ENCODE measurements around the gene SNRK.
"Not testable (repeated sequence)": the region's sequence is repeated elsewhere in the genome, so short reads cannot be mapped to it uniquely, and the experiment has no call there.

Gene SNRK

DNA sequence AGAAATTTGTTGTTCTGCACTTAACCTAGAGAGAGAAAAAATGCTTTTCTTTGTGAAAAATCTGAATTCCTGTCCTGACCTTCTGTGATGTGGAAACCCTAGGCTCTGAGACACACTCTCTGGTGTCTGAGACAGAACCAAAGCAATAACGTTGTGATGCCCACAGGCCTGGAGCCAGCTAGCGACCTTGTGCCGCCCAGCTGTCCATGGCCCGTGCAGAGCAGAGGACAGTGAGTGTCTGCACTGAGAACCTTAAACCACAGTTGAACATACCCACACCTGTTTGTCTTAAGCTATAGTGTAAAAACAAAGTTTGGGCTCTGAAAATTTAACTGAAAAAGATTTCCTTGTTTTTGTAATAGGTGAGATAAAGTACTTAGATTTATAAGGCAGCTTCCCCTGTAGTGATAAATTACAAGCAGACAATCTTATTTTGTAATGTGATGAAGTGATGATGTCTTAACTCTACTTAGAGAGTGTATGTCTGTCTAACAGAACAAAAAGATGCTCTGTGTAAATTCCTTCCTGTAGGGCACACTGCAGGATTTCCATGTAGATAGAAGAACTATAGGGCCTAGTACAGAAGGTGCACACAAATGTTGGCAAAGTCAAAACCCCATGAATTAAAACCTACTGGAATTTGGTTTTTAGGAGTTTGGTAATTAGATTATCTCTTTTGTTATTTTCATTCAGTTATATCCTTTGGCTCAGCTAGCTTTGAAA is 62.7 kb downstream of the SNRK start:
- no peak for DNase-seq

DNA sequence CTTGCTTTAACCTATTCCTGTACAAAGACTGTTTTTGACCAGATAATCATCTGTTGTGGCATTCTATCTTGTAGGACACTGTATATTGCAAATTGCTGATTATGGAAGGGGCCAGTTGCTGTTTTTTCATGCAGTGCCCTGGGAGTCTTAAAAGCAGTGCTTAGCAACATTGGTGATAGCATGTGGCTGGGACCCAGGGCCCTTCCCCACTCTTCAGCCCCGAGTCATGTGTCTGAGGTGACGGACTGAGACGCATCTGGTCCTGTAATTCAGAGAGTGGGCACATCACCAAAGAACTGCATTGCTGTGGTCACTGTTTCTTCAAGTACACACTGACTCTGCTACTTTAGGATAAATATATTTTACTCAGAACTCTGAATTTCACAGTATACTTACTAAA is 63.4 kb downstream of the SNRK start:
- no peak for DNase-seq

DNA sequence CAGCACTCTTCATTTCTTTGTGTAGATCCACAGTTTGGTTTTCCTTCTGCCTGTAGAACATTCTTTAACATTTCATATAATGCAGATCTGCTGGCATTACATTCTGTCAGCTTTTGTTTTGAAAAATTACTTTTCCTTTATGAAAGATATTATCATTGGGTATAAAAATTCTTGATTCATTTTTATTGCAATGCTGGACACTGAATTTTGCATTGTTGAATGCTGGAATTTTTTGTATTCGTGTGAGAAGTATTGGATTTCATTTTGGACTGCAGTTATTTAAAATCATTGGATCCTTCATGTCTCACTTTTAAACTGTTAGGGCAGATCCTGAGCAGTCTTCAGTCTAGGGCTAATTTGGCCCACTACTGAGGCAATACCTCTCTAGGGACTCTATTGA is 67.1 kb downstream of the SNRK start:
- no peak for DNase-seq

DNA sequence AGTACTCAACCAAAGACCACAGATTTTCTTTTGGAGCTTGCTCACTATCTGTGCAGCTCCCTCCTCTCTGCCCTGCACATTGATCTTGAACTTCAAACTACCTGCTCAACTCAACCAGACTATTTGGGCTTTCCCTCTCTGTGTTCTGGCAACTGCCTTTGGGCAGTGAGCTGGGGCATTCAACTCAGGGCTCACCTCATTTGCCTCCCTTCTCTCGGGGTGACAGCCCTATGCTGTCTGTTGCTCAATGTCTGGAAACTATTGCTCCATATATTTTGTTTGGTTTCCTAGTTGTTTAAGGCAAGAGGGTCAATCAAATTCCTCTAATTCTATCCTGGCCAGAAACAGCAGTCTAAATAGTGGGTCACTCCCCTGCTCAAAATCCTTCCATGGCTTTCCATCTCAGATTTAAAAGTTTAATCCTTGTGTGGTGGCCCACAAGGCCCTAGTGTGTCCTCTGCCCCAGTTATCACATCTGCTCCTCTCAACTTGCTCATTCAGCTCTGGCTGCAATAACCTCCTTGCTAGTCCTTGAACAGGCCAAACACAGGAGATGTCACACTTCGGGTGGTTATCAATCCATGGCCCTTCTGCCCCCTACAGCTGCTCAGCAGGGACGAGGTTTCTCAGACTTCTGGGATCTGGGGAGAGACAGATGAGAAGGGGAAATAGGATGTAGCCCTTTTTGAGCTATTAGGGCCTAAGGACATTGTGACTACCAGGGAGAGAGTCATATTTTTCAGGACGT is 67.8 kb downstream of the SNRK start:
- no peak for DNase-seq

DNA sequence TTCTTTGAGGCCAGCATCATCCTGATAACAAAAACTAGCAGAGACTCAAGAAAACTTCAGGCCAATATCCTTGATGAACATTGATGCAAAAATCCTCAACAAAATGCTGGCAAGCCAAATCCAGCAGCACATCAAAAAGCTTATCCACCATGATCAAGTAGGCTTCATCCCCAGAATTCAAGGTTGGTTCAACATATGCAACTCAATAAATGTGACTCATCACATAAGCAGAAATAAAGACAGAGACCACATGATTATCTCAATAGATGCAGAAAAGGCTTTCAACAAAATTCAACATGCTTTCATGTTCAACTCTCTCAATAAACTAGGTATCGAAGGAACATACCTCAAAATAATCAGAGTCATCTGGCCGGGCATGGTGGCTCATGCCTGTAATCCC is 69.7 kb downstream of the SNRK start:
- DNase-seq = not testable (repeated sequence)

DNA sequence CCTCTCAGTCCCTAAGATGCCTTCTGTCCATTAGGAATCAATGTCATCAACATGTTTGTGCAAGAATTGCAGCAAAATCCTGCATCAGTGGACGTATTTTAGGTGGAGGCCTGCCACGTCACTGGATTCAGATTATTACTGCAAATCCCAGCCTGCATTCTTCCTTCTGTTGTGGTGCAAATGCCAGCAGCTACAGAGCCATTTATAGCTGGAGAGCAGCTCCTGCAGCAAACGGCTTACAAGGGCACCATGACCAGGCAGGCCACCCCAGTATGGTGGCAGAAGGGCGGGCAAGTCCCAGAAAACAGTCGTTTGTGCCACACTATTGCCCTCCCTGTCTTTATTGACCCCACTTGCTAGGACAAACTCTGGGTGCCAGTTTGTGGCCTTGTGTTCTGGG is 74.7 kb downstream of the SNRK start:
- no peak for DNase-seq

DNA sequence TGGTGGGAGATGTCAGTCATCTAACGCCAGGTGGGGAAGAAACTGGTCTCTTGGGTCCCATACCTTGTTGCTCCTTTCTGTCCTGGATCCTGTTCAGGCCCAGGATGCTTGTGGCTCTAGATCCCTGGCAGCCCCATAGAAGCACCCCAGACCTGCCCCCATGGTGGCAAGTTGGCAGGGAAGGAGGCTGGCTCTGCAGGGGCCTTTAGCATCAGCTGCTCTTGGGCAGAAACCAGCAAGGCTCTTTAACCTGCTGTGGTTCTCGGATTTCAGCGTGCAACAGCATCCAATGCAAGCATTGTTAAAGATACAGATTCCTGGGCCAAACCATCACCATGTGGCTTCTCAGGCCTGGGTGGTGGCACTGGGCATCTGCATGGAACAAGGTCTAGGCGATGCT is 75.8 kb downstream of the SNRK start:
- no peak for DNase-seq

DNA sequence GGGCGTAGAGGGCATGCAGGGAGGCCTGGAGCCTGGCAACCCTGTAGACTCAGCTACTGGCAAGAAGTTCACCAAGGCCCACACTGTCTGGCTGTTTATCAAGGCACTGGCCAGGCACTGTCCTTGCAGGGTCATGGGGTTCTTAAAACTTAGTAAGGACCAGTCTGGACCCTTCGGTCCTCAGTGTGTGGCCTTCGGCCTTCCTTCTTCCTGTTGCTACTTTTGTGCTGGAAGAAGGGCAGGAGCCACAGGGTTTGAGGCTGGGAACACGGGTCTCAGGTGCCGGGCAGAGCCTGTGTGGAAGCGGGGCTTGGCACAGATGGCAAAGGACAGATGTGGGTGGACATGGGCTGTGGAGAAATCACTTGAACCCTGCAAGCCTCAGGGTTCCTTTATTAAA is 76.6 kb downstream of the SNRK start:
- no peak for DNase-seq

DNA sequence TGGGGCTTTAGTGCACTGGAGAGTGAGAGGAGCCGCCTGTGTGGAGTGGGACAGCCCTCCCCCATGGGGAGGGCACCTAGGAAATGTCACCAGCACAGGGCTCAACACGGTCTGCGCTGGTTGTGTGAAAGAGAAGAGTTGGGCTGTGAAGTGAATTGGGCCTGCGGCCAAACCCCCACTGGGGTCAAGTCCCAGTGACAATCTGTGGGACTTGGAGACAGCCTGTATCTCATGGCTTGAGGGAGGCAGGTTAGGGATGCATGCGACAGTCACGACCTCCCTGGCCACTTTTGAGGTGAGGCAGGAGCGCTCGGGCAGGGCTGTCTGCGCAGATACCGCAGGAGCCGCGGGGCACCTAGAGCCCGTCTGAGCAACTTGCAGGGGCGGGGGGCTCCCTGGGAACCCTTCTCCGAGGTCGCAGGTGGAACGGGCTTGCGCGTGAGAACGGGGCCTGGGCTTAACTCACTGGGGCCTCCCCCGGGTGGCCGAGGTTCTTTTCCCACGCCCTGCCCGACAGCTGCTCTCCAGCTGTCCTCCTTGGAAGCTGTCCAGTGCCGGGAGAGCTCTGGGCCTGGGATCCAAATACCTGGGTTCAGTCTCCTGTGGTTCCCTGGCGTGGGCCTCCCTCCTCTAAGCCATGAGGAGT is 77.4 kb downstream of the SNRK start:
- DNase-seq = no peak

DNA sequence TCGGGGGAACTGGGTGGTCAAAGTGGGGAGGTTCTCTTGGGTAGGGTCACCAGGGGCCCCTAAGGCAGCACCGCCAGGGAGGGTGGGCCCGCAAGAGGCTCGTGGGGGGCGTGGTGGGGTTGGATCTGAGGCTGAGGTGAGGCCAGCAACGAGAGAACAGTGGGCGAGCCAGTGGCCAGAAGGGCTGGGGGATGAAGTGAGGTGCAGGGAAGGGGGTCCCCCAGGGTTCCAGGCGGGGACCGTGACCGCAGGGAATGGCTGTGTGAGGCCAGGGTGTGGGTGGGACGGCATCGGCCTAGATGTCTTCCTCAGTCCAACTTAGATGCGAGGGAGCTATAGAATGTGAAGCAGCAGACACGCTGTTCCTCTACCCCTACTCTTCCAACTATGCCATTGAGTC is 78.2 kb downstream of the SNRK start:
- no peak for DNase-seq

DNA sequence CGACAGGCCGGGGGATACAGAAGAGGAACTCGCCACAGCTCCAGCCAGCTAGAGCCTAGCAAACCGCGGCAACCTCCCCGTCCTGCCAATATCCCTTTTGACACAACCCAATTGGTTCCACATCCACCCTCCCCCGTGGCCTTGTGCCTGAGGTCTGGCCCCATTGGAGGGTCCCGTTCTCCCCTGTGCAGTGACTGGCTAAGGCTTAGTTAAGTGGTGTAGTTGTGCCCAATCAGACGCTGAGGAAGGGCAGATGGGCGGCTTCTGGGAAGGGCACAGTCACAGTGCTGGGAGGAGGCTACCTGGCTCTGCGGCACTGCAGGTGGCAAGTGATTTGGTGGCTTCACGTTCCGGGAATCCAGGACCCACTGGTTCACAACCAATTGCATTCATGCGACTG is 78.6 kb downstream of the SNRK start:
- no peak for DNase-seq

DNA sequence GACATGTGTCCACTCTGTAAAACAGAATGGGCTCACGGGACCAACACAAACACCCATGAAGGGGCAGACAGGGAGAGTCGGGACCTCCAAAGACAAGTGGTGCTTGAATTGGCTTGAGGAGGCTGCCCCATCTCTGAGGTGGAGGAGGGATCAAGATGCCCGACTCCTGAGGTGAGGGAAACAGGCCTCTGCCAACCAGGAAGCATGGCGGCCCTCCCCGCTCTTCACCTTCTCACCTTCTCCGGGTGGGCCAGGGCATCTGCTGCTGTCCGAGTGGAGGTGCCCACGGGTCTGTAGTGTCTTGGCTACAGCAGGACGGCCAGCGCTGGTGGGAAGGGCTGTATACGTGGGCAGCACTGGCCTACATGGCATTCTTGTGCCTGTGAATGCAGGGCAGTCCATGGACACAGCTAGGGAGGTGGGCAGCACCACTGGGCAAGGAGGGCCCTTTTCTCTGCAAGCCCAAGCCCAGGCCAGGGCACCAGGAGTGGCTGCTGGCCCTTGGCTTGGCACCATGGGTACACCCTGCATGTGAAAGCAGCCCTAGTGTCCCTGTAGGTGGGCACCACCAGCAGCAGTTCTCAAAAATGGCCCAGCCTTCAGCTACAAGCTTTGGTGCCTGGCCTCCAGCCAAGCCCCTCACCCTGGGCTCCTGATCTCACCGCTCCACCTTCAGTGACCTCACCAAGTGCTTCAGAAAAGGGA is 79.4 kb downstream of the SNRK start:
- DNase-seq = peak in 1 of 2 donors; percentile 8

DNA sequence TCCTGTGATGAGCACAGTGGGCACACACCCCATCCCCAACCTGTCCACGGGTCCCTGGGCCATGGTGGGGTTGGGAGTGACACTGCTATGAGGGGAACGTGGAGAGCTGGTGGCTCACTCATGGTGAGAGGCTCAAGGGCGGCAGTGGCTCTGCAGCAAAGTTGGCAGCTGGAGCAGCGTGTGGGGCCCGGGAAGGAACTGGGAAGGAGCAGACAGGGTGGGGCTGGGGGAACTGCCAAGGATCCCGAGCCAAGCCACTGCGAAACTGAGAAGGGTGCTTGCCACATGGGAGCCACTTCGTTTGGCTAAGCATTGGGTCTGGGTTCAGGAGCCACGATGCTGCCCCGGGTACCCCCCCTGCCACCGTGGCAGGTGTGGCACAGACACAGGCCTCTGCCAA is 80.1 kb downstream of the SNRK start:
- no peak for DNase-seq

DNA sequence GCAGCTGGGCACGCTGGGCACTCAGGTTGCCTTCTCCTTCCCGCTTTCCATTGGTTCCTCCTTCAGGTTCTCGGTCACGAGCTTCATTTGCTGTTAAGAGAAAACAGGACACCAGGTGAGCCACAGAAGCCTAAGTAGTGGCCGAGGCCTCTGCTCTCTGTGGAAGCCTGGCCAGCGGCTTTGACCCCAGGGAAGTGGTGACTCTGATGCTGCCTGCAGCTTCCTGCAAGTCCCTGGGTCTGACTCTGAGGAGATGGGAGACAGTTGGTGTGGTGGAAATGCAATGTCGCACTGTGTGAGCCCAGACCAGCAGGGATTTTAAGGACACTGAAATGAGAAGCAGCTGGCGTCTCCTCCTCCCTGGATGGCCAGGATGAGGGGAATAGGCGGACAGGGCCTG is 80.5 kb downstream of the SNRK start:
- no peak for DNase-seq

DNA sequence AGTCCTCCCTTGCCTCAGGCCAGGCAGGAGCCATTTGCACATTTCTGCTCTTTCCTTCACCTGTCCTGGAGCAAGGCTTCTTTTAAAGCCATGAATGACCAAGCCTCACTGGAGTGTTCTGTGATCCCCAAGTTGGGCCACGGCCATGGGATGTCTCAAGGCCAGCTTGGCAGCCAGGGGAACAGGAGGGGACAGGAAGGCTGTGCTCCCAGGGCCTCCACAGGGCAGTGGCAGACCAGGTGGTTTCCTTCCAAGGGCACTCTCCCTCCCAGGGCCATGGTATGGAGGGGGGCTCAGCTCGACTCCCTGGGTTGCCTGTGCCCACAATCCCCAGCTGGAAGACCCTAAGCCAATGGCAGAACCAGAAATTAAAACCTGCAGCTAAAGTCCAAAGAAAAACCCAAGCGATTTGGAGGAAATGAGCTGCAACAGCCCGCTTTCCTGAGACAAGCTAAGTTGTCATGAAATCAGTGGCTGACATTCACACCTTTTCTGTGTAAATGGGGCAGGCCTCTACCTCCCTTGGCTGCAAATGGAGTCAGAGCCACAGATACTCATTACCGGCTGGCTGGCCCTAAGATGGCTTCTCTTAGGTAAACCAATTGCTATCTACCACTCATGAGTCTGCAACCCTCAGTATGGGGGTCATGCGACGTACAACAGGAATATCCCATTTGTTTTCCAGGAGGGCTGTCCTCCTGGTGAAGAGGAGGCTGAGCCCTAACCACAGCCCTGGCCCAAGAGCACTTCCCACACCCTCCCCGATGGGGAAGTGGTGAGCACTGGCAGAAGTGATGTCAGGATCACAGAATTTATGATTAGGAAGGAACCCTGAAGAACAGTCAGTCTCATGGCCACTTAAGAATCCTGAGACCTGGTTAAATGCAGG is 83.3 kb downstream of the SNRK start:
- DNase-seq = peak; percentile 91 to 94

DNA sequence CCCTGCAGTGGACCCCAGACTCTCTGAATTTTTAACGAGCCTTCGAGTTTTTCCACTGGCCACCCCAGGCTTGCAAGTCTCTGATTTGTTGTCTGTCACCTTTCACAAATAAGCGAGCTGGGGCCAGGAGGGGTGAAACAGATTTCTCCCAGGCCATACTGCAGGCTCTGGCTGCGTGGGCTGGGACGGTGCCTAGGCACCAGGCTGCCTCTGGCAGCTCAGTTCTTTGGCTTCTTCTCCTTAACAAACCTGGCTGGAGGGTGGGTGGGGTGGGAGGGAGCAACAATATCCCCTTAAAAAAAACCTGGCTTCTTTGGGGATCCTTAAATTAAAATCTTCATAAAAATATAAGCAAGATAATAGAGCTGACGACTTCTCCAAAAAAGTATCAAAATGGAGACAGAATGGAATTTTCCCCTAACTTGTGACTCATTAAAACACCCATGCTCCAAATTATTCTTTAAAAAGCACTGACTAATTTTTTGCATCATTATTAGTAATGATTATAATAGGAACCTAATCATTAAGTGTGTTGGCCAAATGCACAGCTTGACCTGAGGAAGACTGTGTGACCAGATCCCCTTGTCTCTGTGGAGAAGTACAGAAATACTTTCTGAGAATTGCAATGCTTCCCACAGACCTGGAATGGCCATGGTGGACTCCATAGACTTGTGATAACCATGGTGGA is 84.1 kb downstream of the SNRK start:
- peak; percentile 49 to 58 for DNase-seq

DNA sequence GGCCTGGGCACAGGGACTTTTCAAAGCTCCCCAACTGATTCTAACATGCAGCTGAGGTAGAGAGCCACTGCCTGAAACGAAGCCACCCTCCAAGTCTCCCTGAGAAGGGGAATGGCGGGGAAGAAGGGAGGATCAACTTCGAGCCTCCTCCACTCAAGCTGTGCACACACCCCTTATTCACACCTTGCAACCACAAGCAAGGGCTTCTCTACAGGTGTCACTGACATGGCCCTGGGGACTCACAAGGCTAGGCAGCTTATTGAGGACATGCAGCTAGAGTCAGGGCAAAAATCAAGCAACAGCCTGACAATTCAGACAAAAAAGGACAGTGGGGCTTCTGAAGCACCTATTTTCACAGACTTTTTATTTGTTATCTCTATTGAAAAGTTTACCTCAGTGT is 85.2 kb downstream of the SNRK start:
- no peak for DNase-seq

DNA sequence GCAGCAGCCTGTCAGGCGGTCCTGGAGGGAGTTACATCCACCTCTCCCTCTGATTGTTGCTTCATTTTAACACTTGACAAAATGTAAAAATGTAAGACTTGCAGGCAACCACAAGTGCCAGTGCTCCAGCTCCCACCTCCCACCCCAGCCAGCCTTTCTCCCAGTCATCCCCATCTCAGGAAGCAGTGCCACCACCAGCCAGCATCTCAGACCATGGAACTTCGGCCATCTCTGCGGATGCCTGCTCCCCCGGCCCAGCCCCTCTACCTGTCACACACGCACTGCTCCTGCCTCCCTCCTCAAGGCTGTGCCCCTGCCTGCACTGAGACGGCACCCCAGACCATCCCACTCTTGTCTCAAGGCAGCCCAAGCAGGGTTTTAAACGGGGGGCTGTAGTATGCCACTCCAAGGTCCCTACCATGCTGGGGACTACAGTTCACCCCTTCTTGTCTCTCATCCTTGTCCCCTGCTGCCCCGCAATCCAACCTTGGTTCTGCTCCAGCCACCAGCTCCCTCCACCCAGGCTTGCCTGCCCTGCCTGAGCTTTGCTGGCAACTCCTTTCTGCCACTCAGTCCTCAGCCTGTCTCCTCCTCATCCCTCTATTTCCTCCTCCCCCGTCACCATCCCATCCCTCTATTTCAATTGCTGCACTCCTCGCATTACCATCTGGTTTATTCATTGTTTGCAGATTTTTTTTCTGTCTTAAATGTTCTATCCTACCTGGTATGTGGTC is 85.8 kb downstream of the SNRK start:
- no peak for DNase-seq

DNA sequence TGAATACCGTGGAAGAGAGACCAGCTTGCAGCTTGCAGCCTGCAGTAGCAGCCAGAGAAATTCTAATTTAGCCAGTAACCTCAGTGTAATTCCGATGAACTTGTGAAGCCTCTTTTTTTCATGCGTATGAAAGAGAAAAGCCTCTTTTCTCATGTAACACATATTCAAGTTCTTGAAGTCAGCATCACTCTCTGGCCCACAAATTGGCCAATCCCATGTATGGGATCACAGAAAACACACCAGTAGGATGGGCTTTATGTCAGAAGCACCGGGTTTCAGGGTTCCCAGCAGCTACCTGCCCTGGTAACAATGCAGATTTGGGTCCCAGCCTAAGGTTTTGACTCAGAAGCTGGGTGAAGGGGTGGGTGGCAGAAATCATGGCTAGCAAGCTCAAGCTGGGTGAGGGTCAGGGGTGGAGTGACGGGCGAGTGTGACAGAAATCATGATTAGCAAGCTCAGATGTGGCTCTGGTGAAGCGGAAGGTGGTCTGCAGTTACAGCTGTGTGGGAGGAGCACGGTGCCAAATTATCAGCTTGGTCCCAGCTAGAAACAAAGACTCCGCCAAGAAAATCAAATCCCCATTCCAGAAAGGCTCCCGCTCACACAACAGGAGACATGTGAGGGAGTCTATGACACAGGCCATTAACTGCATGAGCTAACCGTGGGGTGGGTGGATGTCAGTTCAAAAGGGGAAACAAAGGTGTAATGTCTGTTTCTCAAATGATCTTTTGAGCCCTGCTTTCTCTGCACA is 86.6 kb downstream of the SNRK start:
- DNase-seq = peak; percentile 25 to 79

DNA sequence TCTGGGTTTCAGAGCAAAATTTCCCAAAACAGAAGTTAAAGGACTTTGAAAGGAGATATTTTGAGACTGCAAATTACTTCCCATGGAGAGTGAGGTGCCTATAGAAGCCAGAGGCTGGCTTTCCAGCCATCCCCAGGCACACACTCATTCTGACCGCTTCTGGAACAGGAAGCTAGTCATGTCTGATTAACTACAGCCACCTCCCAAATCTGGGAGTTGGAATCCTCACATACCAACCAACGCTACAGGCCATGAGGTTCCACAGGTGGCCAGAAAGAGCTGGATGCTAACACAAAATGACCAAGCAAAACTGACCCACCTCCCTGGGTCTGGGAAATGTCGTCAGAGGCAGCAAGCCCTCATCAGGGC is 87.2 kb downstream of the SNRK start:
- no peak for DNase-seq
